SKM-1 (cell line): ENCODE measurements around the gene COL21A1.

Source experiments
- DNase-seq: peaks from one replicate; lab custom pipeline; 2025; ENCODE audit not compliant: unreplicated experiment; lab: John Stamatoyannopoulos, UW

The COL21A1 gene

GRCh38 chr6:56050530-56051201, 196.7 kb downstream of the COL21A1 start:
- peak; percentile 5 for DNase-seq

GRCh38 chr6:56048601-56049000, 198.8 kb downstream of the COL21A1 start:
- no peak for DNase-seq

GRCh38 chr6:56047931-56048540, 199.3 kb downstream of the COL21A1 start:
- DNase-seq, result no peak

GRCh38 chr6:56046576-56046975, 200.8 kb downstream of the COL21A1 start:
- peak; percentile 43 for DNase-seq

- DNase-seq, result no peak
Measured at GRCh38 chr6:56043761-56044160, 203.6 kb downstream of the COL21A1 start.

- no peak for DNase-seq
Measured at GRCh38 chr6:56043076-56043475, 204.3 kb downstream of the COL21A1 start.

- no peak for DNase-seq
Measured at GRCh38 chr6:56041591-56041990, 205.8 kb downstream of the COL21A1 start.

GRCh38 chr6:56040889-56041301, 206.5 kb downstream of the COL21A1 start:
- no peak for DNase-seq

- DNase-seq, result no peak
Measured at GRCh38 chr6:56040223-56040622, 207.2 kb downstream of the COL21A1 start.

GRCh38 chr6:56038764-56039163, 208.6 kb downstream of the COL21A1 start:
- DNase-seq, result no peak

- no peak for DNase-seq
Measured at GRCh38 chr6:56037601-56038000, 209.8 kb downstream of the COL21A1 start.

GRCh38 chr6:56036916-56037600, 210.3 kb downstream of the COL21A1 start:
- DNase-seq, result no peak

GRCh38 chr6:56033401-56033800, 214.0 kb downstream of the COL21A1 start:
- no peak for DNase-seq

GRCh38 chr6:56032715-56033260, 214.6 kb downstream of the COL21A1 start:
- no peak for DNase-seq

GRCh38 chr6:56027865-56028264, 219.5 kb downstream of the COL21A1 start:
- DNase-seq, result no peak

- DNase-seq, result no peak
Measured at GRCh38 chr6:56026455-56027180, 220.8 kb downstream of the COL21A1 start.

GRCh38 chr6:56025795-56026194, 221.6 kb downstream of the COL21A1 start:
- no peak for DNase-seq

GRCh38 chr6:56024931-56025330, 222.4 kb downstream of the COL21A1 start:
- no peak for DNase-seq

GRCh38 chr6:56023829-56024228, 223.6 kb downstream of the COL21A1 start:
- no peak for DNase-seq

GRCh38 chr6:56022678-56023077, 224.7 kb downstream of the COL21A1 start:
- DNase-seq, result no peak

- DNase-seq, result no peak
Measured at GRCh38 chr6:56021943-56022342, 225.4 kb downstream of the COL21A1 start.
